Measurements from ENCODE around the gene MAP3K12.
"Not testable (repeated sequence)": the region's sequence is repeated elsewhere in the genome, so short reads cannot be mapped to it uniquely, and the experiment has no call there.

MAP3K12 gene

DNA sequence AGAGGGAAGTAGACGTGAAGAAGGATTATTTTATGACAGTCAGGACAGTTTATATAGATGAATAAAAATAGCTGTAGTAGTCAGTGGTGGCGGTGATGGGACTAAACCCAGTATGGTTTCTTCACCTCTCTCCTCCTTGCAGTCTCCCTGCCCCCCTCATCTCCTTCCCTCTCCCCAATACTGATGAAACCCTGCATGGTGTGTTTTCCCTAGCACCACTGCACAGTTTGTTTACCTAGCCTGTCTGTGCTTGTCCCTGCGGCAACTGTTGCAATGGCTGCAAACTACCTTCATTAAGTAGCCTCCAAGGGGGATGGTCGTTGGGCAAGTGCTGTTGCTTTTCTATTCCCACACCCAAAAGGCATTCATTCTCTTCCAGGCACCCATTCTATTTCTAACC lies 32.6 kb downstream of the MAP3K12 start:
- no peak for DNase-seq

DNA sequence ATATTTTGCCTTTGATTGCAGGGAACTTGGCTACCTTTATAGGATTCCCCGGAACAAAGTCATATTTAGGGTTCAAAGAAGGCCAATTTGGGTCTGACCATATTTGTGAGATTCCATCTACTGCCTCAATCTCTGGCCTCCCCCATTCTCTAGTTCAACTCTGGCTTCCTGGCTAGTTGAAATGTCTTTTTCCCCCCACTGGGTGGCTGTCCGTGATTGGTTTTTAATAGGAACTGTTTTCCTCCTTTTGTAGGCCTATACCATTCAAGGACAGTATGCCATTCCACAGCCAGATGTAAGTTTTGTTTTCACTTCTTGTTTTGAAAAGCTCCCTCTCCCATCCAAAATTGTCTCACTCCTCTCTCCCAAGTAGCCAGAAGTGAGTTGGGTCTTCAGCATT lies 33.6 kb downstream of the MAP3K12 start:
- no peak for DNase-seq

DNA sequence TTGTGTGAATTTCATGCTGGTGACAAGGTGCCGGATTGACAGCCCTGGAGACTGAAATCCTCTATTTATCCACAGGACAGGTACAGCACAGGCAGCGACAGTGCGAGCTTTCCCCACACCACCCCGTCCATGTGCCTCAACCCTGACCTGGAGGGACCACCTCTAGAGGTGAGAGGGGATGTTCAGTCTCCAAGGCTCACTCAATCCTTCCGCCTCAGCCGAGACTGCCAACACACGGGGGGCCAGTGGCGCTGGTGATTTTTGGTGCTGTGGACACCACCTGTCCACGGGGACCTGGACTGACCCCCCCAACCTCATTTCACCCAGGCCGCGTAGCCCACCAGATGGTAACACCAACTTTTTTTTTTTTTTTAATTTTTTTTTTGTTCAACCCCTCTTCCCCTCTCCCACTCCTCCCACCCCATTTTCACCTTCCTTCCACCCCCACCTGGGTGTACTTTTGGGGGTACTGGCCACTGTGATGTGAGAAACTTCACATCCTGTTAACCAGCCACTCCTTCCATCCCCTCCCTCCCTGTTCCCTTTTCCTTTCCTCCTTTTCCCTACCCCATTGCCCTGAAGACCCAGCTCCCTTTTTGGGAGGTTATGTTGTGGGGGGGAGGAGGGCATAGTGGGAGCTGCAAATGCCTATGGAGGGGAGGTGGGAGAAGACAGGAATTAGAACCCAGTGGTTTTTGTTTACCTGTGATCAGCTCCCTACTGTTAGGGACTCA lies 34.4 kb downstream of the MAP3K12 start:
- DNase-seq: no peak

- no peak for DNase-seq
Measured at GRCh38 chr12:53463802-53464560, 35.3 kb downstream of the MAP3K12 start.

DNA sequence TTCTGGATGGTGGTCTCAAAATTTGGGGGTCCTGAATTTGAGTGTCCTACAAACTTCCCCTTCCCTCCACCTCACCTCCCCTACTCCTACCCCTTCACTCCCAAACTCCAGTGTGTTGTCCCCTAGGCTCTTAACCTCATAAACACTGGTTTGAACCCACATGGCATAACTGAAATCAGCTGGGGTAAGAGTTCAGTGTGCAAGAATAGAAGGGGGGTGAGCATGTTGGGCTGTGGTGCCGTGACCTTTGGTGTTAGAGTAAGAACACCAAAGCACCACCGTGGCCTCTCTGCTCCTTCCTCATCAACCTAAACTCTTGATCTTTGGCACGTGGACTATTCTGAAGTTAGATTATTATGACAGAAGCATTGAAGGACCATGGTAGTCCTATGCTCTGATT lies 36.3 kb downstream of the MAP3K12 start:
- no peak for DNase-seq

- DNase-seq: no peak
Measured at GRCh38 chr12:53461591-53461990, 37.7 kb downstream of the MAP3K12 start.

DNA sequence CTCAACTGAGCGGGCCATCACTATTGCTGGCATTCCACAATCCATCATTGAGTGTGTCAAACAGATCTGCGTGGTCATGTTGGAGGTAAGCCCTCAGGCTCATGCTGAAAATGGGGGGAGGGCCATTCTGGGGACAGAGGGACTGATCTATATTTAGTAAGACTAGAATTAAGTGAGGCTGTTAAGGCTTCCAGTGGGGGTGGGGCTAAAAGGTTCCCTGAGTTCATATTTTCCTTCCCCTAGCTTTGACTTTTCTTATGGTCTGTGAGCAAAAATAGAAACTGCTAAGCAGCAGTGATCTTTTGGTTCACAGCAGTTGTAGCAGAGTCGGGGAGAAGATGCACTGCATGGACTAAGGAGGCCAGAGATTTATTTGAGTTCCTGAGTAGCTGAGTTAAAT lies 38.2 kb downstream of the MAP3K12 start:
- no peak for DNase-seq

DNA sequence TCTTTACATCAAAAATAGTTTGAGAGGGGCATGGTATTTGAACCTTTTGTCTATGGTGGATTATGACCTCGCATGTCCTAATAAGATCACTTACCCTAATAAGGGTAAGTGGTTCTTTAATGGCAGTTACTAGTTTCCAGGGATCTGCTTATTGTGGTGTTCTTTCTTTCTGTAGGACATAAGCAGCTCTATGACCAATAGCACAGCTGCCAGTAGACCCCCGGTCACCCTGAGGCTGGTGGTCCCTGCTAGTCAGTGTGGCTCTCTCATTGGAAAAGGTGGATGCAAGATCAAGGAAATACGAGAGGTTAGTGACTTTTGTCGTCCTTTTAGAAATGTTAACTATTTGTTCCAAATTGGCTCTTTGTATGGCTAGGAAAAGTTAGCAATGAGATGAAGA lies 40.2 kb downstream of the MAP3K12 start:
- DNase-seq: no peak

- DNase-seq: no peak
Measured at GRCh38 chr12:53456654-53457366, 42.4 kb downstream of the MAP3K12 start.

DNA sequence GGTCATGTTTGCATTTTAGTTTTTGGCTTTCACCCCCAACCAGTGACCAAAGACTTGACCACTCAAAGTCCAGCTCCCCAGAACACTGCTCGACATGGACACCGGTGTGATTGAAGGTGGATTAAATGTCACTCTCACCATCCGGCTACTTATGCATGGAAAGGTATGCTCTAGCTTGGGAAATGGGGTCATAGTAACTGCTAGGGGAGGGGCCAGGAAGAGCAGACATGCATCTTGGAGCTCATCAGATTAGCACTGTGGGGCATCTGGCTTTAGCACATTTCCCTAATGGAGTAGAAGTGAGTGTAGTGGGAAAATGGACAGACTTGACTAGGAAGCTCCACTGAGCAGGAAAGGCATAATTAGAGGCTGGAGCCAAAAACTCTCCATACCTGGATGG lies 44.6 kb downstream of the MAP3K12 start:
- DNase-seq: no peak

- no peak for DNase-seq
Measured at GRCh38 chr12:53453953-53454640, 45.2 kb downstream of the MAP3K12 start.

DNA sequence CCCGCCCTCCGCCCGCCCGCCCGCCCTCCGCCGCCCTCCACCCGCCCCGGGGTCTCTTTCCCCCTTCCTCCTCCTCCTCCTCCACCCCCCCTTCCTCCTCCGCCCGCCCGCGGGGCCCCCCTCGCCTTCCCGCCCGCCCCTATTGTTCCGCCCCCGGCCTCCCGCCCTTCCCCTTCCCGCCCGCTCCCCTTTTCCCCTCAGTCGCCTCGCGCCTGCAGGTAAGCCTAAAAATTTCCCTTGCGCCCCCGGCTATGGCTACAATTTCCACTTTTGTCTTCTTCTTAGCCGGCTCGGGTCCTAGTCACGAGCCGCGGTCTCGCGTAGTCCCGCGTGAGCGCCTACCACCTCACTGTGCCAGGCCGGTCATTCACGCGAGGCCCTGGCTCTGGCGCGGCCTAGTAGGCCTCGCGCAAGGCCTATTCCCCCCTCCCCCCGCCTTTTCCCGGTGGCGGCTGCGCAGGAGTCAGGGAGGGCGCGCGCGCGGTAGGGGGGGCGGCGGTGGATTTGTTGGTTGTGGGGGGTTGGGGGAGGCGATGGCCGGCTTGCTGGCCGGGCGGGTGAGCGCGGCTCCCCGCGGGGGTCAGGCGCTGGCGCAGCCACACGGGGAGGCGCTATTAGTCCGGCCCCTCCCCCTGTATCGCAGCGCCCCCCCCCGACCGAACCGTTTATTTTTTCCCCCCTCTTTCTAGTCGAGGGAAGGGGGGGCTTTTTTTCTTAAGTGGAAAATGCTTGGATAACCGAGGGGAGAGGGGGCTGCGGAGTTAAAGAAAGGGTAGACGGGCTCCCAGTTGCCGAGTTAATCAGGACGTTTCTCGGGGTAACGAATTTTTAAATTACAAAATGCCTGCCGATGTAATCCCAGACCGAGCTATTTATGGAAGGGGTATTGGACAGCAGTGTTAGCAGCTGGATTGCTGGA lies 46.8 kb downstream of the MAP3K12 start:
- peak; percentile 81 for DNase-seq

DNA sequence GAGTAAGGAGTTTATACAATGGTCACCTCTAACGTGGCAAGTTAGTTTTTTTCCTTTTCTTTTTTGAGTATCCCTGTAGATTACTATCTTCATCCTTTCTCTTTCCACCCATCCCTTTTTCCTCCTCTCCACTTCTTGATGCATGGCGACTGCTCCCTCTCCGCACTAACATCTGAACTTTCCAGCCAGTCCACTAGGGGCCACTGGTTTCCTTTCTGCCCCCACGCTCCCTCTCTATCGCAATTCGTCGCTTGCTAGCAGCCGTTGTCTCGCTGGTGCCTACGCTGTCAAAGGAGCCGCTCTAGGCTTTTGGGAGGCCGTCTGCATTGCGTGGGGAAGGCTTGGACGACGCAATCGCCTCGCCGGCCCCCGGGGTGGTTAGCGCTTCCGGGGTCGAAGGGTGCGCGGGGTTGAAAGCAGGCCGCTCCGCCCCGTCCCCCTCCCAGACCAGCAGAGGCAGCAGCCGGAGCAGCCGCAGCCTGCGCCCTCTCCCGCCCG lies 47.5 kb downstream of the MAP3K12 start, which contains the start of gene PCBP2:
Gene PCBP2, plus strand, starts transcription at position 442 of the 498 bp plus-strand sequence. CDS start 2,699 bp downstream, outside the sequence.
- peak; percentile 97 for DNase-seq

- DNase-seq: no peak
Measured at GRCh38 chr12:53450936-53451335, 48.3 kb downstream of the MAP3K12 start.

GRCh38 chr12:53444593-53445325 lies 54.5 kb downstream of the MAP3K12 start:
- DNase-seq: not testable (repeated sequence)

GRCh38 chr12:53443955-53444354 lies 55.3 kb downstream of the MAP3K12 start:
- DNase-seq: no peak

DNA sequence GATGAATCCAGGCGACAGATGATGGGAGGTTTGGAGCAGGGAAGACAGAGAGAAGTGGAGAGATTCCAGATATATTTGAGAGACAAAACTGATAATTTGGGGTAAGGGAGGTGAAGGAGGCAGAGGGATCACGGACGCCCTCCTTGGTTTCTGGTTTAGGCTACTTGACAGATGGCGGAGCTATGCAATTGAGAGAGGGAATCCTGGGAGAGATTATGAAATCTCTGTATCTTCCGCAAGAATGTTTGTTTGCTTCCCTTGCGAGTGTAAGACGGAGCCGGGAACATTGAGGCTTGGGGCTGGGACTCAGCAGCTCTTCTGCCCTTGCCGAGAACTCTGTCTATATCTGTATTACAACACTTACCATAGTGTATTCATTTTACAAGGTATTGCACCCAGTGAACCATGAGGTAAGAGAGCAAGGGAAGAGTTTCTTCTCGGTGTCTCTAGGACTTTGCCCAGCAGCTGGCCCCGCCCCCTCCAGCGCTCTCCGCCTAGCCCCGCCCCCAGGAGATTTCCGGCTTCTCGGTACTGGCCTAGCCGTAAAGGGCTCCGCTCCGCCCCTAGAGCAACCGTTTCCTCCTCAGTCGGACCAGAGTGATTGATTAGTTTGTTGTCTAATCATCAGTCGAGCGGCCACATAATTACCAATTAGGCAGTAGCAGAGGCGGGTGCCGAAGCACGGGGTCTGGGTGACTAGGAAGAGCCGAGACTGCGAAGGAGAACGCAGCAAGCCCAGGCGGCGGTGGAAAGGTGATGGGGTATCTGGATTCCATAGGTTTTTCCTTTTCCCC lies 58.0 kb downstream of the MAP3K12 start, which contains the start of gene PRR13:
Gene PRR13, plus strand, starts transcription at position 695 of the 794 bp plus-strand sequence. CDS start 981 bp downstream, outside the sequence.
- peak; percentile 100 for DNase-seq

GRCh38 chr12:53439582-53439981 lies 59.7 kb downstream of the MAP3K12 start:
- not testable (repeated sequence) for DNase-seq

DNA sequence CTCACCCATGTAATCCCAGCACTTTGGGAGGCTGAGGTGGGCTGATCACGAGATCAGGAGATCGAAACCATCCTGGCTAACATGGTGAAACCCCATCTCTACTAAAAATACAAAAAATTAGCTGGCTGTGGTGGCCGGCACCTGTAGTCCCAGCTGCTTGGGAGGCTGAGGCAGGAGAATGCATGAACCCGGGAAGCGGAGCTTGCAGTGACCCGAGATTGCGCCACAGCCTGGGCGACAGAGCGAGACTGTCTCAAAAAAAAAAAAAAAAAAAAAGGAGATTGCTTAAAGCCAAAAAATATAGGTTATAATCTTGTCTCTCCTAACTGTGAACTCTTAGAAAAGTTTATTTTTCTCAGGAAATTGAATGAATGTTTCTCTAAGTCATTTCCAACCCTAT lies 63.9 kb downstream of the MAP3K12 start:
- not testable (repeated sequence) for DNase-seq

- DNase-seq: no peak
Measured at GRCh38 chr12:53431187-53431586, 68.1 kb downstream of the MAP3K12 start.

Measured in CD4-positive, alpha-beta T cell treated with Interleukin-17A for 4 hours (primary cell).